Renal pelvis (tissue), 4 donors: ENCODE measurements around the gene MARK3. TPM values are rescaled to one million over a fixed set of nuclear protein-coding genes. Genes with fewer than 3 reads are reported as not detected.
"Not testable (repeated sequence)": the region's sequence is repeated elsewhere in the genome, so short reads cannot be mapped to it uniquely, and the experiment has no call there.

Experiments used
- DNase-seq: peaks from one replicate; pipeline ENCODE4 v3.0.0-alpha.2; 2013
- polyA plus RNA-seq, 3 donors: library from polyadenylated mRNA; unstranded; fragments of 120-200 nt; gene quantifications; one replicate each; pipeline ENCODE4 v1.2.1, GENCODE V29; 2013; ENCODE audit not compliant: insufficient read length in 3 of 3

MARK3 gene
- polyA plus RNA-seq, 3 donors: 92.0 to 135 (median 103) TPM

- DNase-seq: no peak
Measured at GRCh38 chr14:103524002-103524935, 139.1 kb downstream of the MARK3 start.

DNA sequence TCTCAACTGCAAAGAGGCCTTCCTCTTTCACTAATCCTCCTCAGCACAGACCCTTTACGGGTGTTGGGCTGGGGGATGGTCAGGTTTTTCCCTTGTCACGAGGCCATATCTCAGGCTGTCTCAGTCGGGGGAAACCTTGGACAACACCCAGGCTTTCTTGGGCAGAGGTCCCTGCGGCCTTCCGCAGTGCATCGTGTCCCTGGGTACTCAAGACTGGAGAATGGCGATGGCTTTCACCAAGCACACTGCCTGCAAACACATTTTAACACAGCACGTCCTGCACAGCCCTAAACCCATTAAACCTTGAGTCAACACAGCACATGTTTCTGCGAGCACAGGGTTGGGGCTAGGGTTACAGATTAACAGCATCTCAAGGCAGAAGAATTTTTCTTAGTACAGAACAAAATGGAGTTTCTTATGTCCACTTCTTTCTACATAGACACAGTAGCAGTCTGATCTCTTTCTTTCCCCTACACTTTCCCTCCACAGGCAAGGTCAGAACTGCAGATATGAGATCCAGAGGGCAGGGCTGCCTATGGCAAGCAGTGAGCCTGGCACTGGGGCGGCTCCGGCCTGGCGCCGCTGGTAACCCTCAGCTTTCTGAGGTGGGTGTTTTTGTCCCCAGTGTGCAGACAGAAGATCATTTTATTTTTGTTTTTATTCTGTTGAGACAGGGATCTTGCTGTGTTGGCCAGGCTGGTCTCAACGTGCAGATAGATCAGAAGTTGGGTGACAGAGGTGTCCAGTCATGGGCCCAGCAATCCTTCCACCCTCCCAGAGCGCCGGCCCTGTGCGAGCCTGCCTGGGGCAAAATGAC, 140.4 kb downstream of the MARK3 start:
- DNase-seq: not testable (repeated sequence)

DNA sequence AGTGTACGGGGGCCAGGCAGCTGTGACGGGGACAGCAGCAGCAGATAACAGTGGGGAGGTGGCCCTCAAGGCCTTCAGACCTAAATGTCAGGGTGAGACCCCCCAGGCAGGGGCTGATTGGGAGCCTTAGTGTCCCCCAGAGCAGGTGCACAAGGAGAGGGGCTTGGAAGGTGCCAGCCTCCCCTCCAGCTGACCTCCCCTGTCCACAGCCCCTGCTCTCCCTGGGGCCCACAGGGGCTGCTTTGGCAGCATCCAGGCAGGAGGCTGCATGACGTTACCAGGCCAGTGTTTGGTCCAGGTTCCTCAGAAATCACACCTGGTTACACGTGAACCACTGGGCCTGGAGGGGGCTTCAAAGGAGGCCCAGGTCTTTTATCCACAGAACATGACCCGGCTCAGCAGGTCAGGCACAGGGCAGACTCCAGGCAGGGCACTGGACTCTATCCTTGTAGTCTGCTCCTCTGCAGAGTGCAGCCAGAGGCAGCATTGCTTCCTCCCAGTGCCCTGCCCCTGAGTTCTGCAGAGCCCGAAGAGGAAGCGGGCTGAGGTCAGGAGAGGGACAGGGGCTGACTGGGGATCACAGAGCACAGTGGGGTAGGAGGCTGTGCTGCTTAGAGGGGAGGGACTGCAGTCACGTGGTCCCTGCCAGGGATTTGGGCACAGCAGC, 141.2 kb downstream of the MARK3 start:
- DNase-seq: no peak

GRCh38 chr14:103526914-103527248, 141.7 kb downstream of the MARK3 start:
- DNase-seq: no peak

DNA sequence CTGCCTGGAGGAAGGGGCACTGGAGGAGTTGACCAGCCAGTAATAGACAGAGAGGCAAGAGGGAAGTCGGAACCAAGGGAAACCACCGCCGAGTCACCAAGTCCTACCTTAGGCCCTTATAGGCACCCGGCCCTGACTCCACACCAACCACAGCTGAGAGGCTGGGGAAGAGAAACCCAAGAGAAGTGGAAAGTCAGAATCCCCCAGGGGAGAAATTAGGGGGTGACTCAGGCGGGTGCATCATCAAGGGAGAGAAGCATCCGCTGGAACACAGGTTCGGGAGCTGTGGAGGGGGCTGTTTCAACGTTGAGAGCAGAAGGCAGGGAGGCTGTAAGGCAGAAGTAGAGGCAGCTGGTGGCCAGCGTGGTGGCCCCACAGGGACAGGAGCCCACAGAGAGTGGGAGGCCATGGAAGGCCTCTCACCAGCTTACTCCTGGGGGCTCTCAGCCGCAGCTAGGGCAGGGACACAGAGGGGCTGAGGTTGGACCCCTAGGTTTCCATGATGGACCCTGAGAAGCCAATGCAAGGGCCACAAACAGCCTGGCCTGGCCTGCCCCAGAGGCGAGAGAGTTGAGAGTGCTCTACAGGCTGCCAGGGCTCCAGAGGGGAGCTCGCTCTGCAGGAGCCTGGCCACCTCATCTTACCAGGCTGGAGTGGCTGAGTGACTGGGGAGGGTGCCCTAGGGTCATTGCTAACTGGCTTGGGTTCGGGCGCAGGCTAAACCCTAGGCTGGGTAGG, 142.4 kb downstream of the MARK3 start:
- DNase-seq: no peak

DNA sequence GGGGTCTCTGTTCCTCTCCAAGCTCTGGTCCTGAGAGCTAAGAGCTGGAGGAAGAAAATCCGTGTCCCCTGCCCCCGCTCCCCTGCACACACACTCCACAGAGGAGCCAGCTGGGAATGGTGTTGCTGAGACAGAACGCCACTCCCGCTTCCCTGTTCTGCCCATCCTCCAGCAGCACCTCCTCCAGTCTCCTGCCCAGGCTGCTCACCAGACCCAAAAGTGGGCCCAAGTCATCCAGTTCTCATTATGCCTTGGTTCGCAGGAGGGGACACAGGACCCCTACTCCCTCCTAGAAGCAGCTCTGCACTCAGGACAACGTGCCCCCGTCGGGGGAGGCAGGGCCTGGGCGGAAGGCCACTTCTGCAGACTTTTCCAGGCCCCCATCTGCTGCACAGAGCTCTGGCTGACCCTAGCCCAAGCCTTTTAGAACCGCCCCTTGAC, 143.0 kb downstream of the MARK3 start:
- no peak for DNase-seq

DNA sequence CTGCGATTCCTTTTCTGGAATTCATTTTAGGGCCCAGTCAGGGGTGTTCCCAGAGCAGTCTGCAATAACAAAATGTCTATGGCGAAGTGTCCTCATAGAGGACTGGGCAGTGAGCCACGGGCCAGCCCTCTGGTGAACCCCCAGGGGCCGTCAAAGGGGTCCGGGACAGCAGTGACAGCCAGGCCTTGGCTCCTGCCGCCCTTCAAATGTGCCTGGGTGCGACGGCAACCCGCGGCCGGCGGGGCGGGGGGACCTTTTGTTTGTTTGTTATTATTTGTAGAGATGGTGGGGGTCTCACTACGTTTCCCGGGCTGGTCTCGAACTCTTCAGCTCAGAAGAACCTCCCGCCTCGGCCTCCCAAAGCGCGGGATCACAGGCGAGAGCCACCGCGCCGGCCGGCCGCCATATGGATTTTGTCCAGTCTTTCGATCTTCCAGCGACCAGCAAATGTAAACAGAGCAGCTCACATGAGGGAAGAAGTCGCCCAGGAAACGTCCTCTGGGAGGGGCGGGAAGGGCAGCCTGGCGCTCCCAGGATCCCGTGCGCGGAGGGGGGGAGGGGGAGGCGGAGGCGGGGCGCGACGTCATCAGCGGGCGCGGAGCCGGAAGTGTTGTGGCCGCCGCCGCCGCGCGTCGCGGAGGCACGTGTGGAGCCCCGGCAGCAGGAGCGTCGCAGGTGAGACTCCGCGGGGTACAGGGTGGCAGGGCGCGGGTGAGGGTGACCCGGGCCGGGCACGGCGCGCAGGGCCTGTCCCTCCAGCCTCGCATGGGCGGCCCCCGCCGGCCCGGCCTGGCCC, 143.6 kb downstream of the MARK3 start, which contains the start of gene TRMT61A:
Gene TRMT61A (plus strand): TSS at position 610 of the 796 bp plus-strand sequence. CDS start 783 bp downstream, outside the sequence.
- DNase-seq: peak; percentile 89

- no peak for DNase-seq
Measured at GRCh38 chr14:103529383-103530365, 144.5 kb downstream of the MARK3 start.

GRCh38 chr14:103530390-103530789, 145.2 kb downstream of the MARK3 start:
- DNase-seq: no peak

- no peak for DNase-seq
Measured at GRCh38 chr14:103530831-103531230, 145.6 kb downstream of the MARK3 start.

GRCh38 chr14:103531421-103532215, 146.4 kb downstream of the MARK3 start:
- DNase-seq: no peak

DNA sequence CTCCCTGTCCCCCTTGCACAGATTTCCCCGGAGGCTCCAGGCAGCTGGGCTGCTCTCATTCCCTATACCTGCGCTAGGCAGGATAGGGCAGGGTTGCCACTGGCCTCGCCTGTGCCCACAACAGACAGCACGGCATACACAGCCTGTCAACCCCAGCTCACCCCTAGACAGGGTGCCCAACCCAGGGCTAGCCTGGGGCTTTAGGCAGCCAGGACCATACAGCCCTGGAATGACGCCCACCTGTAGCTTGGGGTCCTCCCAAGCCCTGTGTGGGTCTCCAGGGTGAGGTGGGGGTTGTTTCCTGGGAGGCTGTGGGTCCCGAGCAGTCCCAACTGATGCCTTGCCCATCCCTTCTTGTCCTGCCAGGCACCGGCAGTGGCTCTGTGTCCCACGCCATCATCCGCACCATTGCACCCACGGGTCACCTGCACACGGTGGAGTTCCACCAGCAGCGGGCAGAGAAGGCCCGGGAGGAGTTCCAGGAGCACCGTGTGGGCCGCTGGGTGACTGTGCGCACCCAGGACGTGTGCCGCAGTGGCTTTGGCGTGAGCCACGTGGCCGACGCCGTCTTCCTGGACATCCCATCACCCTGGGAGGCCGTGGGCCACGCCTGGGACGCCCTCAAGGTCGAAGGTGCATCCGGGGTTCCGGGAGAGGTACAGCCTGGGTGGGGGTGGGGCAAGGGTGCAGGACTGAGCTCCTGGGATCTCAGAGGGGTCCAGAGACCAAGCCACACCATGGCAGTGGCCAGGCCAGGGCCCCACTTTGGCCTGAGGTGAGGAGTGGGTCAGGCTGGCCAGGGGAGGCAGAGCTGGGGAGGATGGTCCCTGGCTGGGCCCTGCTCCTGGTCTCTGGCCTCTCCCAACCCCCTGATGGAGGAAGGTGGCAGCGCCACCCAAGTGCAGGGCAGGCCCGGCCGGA, 147.3 kb downstream of the MARK3 start:
- DNase-seq: no peak

DNA sequence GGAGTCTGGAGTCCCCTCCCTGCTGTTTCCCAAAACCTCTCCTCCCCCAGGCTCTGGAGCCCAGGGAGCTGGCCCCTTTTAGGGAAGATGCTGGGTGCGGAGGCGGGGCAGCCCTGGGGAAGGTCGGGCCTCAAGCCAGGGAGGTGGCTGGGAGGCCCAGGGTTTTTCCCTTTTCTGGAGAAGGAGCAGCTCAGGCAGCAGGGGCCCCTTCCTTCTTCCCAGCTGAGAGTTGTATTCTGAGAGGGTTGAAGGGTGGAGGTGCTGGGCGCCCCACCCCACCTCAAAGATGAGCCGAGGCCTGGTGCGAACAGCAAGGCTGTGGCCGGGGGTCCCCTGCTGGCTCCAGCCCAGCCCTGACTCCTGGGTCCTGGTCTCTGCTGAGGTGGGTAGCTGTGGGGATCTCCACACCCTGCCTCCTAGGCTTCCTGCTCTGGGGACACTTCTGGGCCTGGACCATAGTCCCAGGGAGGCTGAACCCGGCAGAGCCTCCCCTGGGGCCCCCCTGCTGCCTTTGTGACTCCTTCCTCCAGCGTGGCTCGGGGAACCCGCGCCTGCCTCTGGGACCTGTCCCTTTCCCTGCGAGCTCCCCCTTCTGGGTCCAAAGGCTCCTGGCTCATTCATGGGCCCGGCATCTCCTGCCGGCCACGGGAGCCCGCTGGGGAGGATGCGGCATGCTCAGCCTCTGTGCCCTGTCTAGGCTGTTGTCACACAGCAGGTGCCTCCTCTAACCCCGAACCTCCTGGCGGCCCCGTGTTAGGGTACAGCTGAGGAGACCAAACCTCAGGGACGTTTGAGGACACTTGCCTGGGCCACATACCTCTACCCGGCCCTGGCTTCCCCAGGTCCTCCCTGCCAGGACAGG, 148.2 kb downstream of the MARK3 start:
- DNase-seq: no peak

DNA sequence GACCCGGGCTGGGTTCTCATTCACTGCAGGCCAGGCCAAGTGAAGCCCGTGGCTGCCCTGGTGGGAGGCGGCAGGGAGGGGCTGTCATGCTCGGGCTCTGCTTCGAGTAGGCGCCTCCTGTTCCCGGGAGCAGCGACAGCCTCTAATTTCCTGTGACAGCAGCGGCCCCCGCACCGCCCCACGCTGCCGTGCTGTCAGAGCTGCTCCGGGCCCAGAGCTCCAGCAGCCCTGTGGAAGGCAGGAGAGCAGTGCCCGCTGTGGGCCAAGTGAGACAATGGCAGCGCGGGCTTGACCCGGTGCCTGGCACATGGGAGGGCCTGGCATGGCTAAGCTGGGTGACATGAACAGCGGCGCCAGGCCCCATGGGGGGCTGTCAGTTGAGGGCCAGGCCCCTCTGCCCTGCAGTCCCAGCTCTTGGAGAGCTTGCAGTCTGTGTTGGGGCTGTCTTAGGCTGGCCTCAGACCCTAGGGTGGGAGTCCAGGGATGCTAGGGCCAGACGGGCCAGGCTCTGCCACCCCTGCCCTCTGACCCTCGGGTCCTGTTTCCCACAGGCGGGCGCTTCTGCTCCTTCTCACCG, 148.9 kb downstream of the MARK3 start:
- no peak for DNase-seq

DNA sequence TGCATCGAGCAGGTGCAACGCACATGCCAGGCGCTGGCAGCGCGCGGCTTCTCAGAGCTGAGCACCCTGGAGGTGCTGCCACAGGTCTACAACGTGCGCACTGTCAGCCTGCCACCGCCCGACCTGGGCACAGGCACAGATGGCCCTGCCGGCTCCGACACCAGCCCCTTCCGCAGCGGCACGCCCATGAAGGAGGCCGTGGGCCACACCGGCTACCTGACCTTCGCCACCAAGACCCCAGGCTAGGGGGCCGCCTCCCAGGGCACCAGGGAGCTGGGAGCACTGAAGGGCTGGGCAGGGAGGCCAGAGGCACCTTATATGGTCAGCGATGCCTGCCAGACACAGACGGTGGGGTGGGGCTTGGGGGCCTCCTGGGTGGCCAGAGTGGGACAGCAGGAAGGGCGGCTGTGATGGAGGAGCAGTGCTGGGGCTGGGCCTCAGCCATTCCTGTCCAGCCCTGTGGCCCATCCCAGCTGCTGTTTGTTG, 149.4 kb downstream of the MARK3 start:
- DNase-seq: no peak
